Measurements from ENCODE around the gene C1QTNF6.

Gene C1QTNF6

DNA sequence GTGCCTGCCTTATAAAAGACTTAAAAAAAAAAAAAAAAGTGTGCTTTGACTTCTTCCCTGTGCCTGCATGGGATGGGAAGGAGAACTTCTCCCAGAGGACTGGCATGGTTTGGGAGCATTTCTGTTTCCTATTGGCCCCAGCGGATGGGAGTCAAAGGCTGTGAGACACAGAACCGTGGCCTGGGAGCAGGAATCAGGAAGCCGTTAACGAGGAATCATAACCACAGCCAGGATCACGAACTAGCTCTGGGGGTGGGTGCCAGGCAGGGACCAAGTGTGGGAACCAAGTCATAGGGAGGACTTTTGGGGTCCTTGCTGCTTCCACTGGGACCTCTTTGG is 526 bp downstream of the C1QTNF6 start (continued):
- TF ChIP-seq, protein P1, sequence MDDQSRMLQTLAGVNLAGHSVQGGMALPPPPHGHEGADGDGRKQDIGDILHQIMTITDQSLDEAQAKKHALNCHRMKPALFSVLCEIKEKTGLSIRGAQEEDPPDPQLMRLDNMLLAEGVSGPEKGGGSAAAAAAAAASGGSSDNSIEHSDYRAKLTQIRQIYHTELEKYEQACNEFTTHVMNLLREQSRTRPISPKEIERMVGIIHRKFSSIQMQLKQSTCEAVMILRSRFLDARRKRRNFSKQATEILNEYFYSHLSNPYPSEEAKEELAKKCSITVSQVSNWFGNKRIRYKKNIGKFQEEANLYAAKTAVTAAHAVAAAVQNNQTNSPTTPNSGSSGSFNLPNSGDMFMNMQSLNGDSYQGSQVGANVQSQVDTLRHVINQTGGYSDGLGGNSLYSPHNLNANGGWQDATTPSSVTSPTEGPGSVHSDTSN (CRISPR knock-in tag; IDR thresholded peaks at IDR 0.05) = no peak

DNA sequence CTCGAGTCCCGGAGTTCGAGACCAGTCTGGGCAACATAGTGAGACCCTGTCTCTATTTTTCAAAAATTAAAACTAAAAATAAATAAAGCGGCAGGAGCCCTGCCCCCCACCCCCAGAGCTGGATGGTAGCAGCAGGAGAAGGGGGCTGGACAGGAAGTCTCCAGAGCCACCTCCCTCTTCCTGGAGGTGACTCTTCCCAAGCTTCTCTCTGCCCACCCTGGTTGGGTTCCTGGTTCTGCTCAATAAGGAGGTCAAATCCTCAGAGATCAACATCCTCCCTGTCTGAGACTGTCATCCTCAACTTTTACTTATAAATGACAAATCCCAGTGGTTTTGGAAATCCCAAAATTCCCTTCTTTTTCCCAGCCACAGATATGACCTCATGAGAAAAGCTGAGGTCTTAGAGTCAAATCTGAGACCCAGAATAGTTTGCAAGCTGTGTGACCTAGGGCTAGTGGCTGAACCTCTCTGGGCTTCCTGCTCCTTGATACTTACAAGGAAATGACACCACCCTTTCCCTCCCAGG is 987 bp downstream of the C1QTNF6 start:
- no peak for TF ChIP-seq KLF7 (tag by site-specific recombination; IDR thresholded peaks at IDR 0.05; ENCODE audit: borderline replicate concordance)
- TF ChIP-seq TRIM28 (IDR thresholded peaks at IDR 0.05; ENCODE audit: borderline replicate concordance, low read length) = no peak
- TF ChIP-seq ZNF48 (tag by site-specific recombination; IDR thresholded peaks at IDR 0.05) = no peak
- TF ChIP-seq, protein P2, sequence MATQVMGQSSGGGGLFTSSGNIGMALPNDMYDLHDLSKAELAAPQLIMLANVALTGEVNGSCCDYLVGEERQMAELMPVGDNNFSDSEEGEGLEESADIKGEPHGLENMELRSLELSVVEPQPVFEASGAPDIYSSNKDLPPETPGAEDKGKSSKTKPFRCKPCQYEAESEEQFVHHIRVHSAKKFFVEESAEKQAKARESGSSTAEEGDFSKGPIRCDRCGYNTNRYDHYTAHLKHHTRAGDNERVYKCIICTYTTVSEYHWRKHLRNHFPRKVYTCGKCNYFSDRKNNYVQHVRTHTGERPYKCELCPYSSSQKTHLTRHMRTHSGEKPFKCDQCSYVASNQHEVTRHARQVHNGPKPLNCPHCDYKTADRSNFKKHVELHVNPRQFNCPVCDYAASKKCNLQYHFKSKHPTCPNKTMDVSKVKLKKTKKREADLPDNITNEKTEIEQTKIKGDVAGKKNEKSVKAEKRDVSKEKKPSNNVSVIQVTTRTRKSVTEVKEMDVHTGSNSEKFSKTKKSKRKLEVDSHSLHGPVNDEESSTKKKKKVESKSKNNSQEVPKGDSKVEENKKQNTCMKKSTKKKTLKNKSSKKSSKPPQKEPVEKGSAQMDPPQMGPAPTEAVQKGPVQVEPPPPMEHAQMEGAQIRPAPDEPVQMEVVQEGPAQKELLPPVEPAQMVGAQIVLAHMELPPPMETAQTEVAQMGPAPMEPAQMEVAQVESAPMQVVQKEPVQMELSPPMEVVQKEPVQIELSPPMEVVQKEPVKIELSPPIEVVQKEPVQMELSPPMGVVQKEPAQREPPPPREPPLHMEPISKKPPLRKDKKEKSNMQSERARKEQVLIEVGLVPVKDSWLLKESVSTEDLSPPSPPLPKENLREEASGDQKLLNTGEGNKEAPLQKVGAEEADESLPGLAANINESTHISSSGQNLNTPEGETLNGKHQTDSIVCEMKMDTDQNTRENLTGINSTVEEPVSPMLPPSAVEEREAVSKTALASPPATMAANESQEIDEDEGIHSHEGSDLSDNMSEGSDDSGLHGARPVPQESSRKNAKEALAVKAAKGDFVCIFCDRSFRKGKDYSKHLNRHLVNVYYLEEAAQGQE (tag by site-specific recombination; IDR thresholded peaks at IDR 0.05) = no peak
- TF ChIP-seq ZNF768 (tag by site-specific recombination; IDR thresholded peaks at IDR 0.05) = peak; percentile 92
- TF ChIP-seq FEZF1 (tag by site-specific recombination; IDR thresholded peaks at IDR 0.05) = no peak
- TF ChIP-seq SP3 (tag by site-specific recombination; IDR thresholded peaks at IDR 0.05) = 0 out of 2 replicates have a peak, but pooled peaks have one; percentile 9
- TF ChIP-seq ZNF121 (tag by site-specific recombination; IDR thresholded peaks at IDR 0.05) = no peak
- TF ChIP-seq, protein P3, sequence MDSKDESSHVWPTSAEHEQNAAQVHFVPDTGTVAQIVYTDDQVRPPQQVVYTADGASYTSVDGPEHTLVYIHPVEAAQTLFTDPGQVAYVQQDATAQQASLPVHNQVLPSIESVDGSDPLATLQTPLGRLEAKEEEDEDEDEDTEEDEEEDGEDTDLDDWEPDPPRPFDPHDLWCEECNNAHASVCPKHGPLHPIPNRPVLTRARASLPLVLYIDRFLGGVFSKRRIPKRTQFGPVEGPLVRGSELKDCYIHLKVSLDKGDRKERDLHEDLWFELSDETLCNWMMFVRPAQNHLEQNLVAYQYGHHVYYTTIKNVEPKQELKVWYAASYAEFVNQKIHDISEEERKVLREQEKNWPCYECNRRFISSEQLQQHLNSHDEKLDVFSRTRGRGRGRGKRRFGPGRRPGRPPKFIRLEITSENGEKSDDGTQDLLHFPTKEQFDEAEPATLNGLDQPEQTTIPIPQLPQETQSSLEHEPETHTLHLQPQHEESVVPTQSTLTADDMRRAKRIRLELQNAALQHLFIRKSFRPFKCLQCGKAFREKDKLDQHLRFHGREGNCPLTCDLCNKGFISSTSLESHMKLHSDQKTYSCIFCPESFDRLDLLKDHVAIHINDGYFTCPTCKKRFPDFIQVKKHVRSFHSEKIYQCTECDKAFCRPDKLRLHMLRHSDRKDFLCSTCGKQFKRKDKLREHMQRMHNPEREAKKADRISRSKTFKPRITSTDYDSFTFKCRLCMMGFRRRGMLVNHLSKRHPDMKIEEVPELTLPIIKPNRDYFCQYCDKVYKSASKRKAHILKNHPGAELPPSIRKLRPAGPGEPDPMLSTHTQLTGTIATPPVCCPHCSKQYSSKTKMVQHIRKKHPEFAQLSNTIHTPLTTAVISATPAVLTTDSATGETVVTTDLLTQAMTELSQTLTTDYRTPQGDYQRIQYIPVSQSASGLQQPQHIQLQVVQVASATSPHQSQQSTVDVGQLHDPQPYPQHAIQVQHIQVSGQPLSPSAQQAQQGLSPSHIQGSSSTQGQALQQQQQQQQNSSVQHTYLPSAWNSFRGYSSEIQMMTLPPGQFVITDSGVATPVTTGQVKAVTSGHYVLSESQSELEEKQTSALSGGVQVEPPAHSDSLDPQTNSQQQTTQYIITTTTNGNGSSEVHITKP (tag by site-specific recombination; IDR thresholded peaks at IDR 0.05) = peak; percentile 85
- ChIA-PET CTCF (interaction anchor here (0.7 to 3.6 kb wide), 2 partner anchors 13 to 14 kb away, joined by 6 to 15 read pairs; no protein-coding TSS in a partner anchor), POLR2A (interaction anchor here (0.6 to 1.5 kb wide), 3 partner anchors 11 to 136 kb away, joined by 3 to 10 read pairs (median 3); no protein-coding TSS in a partner anchor)
- Histone ChIP-seq H3K27ac (ENCODE audit: extremely low read depth, low read depth, low read length) (no peak overlapping the region), H3K36me3 (ENCODE audit: control insufficient read depth in 2 of 2, insufficient read depth in 1 of 2, low read length in 2 of 2) (no peaks in the 10 kb centered on the region), H3K4me3 (ENCODE audit: low read depth, low read length) (no peak overlapping the region), H3K4me1 (ENCODE audit: control insufficient read depth, insufficient read depth, low read length) (peaks cover 3% of the 10 kb centered on the region; the same call in 1 of the 2 replicates), H3K9me3 (ENCODE audit: control insufficient read depth, insufficient read depth, low read depth, low read length) (no peaks in the 10 kb centered on the region)

DNA sequence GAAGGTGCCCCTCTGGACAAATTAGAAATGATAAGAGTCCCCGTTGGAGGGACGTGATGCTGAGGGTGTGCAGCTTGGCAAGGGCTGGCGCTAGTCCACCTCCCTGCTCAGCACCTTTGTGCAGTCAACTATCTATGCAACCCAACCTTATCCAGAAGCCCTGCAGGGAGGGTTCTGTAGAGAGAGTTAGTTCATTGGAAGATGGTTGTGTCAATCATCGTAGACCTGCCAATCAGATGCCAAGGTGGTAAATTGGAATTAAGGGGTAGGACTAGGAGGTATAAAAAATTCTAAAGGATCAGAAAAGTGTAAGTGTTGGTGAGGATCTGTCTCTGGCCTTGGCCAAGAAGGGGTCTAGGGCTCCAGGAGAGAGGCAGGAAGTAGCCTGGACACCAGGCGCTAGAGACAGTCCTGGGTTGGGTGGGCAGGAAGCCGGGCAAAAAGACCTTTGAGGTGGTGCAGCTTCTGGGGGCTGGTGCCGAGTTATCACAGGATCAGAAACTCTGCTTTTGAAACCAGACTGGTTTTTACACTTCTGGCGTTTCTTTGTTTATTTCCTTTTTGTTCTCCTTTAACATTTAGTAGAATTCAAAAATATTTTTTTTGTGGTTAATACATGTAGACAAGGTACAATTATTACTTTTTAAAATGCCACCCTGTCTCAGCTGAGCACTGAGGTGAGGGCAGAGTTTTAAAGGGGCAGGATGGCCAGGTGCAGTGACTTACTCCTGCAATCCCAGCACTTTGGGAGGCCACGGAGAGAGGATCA is 1.6 kb downstream of the C1QTNF6 start:
- Histone ChIP-seq H3K27ac (ENCODE audit: extremely low read depth, low read depth, low read length) (no peak overlapping the region), H3K4me3 (ENCODE audit: low read depth, low read length) (no peak overlapping the region)
- POLR2A ChIA-PET = interaction anchor here (1.5 kb wide), 1 partner anchor 11 kb away, joined by 10 read pairs; no protein-coding TSS in a partner anchor

More for the DNA sequence above, 1.6 kb downstream of the C1QTNF6 start:
- Histone ChIP-seq H3K9me3 (ENCODE audit: control insufficient read depth, insufficient read depth, low read depth, low read length) (no peaks in the 10 kb centered on the region), H3K4me1 (ENCODE audit: control insufficient read depth, insufficient read depth, low read length) (peaks cover 3% of the 10 kb centered on the region; the same call in 1 of the 2 replicates), H3K36me3 (ENCODE audit: control insufficient read depth in 2 of 2, insufficient read depth in 1 of 2, low read length in 2 of 2) (no peaks in the 10 kb centered on the region)
- CTCF ChIA-PET = interaction anchor here (0.5 to 3.6 kb wide), 3 partner anchors 12 to 14 kb away, joined by 3 to 15 read pairs (median 4); no protein-coding TSS in a partner anchor
- TF ChIP-seq ZNF350 (tag by site-specific recombination; IDR thresholded peaks at IDR 0.05) (peak; percentile 65; the same call in 1 of the 2 replicates), ZNF138 (tag by site-specific recombination; IDR thresholded peaks at IDR 0.05; ENCODE audit: borderline replicate concordance) (no peak), ZNF239 (tag by site-specific recombination; IDR thresholded peaks at IDR 0.05) (peak; percentile 35; the same call in 1 of the 2 replicates), SP2 (tag by site-specific recombination; IDR thresholded peaks at IDR 0.05) (peak; percentile 80), ZNF37A (tag by site-specific recombination; IDR thresholded peaks at IDR 0.05) (no peak)
- TF ChIP-seq, protein P4, sequence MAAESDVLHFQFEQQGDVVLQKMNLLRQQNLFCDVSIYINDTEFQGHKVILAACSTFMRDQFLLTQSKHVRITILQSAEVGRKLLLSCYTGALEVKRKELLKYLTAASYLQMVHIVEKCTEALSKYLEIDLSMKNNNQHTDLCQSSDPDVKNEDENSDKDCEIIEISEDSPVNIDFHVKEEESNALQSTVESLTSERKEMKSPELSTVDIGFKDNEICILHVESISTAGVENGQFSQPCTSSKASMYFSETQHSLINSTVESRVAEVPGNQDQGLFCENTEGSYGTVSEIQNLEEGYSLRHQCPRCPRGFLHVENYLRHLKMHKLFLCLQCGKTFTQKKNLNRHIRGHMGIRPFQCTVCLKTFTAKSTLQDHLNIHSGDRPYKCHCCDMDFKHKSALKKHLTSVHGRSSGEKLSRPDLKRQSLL (tag by site-specific recombination; IDR thresholded peaks at IDR 0.05) = no peak
